Stimulated activated naive CD8-positive, alpha-beta T cell treated with anti-CD3 and anti-CD28 coated beads, Interleukin-15, Interleukin-2, amounts not matched to agents 100 ng/mL and 50 ng/mL, for 24 hours (primary cell): ENCODE results near the gene SRBD1.

ENCODE experiments used
- H3K27ac Mint-ChIP-seq: one replicate; pipeline ENCODE4 v1.8.0; 2021; ENCODE audit warnings: mild to moderate bottlenecking, mixed read lengths
- H3K27me3 Mint-ChIP-seq: one replicate; pipeline ENCODE4 v1.8.0; 2021; ENCODE audit warnings: mixed read lengths
- H3K36me3 Mint-ChIP-seq: one replicate; pipeline ENCODE4 v1.8.0; 2021; ENCODE audit warnings: low read depth, mixed read lengths
- H3K4me1 Mint-ChIP-seq: one replicate; pipeline ENCODE4 v1.8.0; 2021; ENCODE audit warnings: low read depth, mixed read lengths
- H3K4me3 Mint-ChIP-seq: one replicate; pipeline ENCODE4 v1.8.0; 2021; ENCODE audit warnings: mild to moderate bottlenecking, mixed read lengths
- H3K9me3 Mint-ChIP-seq: one replicate; pipeline ENCODE4 v1.8.0; 2021; ENCODE audit warnings: mixed read lengths

The SRBD1 gene

DNA sequence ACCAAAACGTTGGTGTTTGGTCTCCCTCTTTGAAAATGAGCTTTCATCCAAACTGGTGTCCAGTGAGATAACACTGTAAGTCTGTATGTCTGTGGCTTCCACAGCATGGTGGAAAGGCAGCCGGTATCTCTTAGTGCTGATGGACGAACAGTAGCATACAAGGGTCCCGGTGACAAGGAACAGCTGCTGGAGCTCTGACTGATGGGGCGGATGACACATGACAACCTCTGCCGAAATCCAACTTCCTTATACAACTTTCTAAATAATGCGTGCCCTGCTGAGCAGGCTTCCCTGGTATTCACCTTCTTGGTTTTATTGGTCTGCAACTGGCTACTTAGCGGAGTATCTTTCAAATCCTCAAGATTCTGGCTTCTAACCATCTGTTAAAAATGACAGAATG is 216.2 kb downstream of the SRBD1 start:
- Mint-ChIP-seq H3K27me3 (no peaks in the 10 kb centered on the region), H3K36me3 (peaks cover 36% of the 10 kb centered on the region), H3K4me3 (no peak overlapping the region), H3K4me1 (no peaks in the 10 kb centered on the region), H3K27ac (no peak overlapping the region), H3K9me3 (no peaks in the 10 kb centered on the region)

DNA sequence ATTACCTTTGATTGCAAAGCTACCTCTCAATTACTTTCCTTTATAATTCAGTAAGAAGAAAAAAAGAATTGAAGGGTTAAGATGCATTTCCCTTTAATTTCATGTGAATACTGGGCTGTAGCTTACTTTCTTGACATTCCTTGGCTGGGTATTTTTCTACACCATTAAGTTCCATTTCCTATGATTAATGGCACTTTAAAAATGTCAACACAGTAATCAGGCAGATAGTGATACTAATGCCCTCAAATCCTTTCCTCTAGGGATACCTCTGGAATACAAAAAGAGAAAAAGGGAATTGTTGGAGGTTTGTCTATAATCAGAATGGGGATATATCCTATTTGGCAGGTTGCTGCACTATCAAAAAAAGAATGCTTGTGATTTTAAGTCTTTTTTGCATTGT is 216.9 kb downstream of the SRBD1 start:
- Mint-ChIP-seq H3K27ac (no peak overlapping the region), H3K4me1 (no peaks in the 10 kb centered on the region), H3K4me3 (no peak overlapping the region), H3K9me3 (no peaks in the 10 kb centered on the region), H3K36me3 (peaks cover 43% of the 10 kb centered on the region), H3K27me3 (no peaks in the 10 kb centered on the region)

DNA sequence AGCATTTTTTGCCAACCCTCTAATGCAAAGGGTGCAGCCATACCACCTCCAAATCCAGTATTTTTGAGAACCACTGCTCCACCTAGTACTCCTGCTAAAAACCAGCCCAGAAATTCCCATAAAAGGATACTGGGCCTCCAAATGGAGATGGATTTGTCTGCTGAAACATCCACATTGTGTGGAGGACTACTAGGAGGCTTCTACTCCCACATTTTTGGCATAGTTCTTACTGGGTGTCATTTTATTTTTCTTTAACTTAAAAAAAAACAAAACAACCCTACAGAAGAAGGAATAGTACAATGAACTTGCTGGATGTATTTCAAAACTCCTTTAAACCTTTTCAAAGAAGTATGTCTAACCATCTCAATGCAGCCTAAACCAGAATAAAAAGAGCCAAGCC is 219.2 kb downstream of the SRBD1 start:
- no peak overlapping the region for H3K4me3 Mint-ChIP-seq
- peaks cover 60% of the 10 kb centered on the region for H3K36me3 Mint-ChIP-seq
- no peak overlapping the region for H3K27ac Mint-ChIP-seq
- no peaks in the 10 kb centered on the region for H3K9me3 Mint-ChIP-seq
- H3K4me1 Mint-ChIP-seq = no peaks in the 10 kb centered on the region
- no peaks in the 10 kb centered on the region for H3K27me3 Mint-ChIP-seq

DNA sequence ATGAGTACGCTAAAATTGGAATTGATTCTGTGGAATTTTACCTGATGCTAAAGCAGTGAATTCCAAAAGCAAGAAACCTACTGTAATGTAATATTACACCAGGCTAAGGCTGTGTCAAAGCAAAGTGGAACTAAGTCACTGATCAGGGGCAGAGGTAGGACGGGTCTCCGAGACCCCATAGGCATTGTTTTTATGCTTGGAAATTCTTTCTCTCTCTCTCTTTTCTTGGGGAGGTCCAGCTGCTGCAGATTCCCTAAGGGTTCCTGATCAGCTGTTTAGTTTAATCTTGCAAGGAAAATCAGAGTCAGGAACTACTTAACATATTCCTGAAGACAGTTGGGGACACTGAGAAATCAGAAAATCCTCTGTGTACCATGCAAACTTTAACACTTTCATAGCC is 220.2 kb downstream of the SRBD1 start:
- no peak overlapping the region for H3K27ac Mint-ChIP-seq
- H3K36me3 Mint-ChIP-seq = peaks cover 60% of the 10 kb centered on the region
- no peak overlapping the region for H3K4me3 Mint-ChIP-seq
- no peaks in the 10 kb centered on the region for H3K27me3 Mint-ChIP-seq
- H3K4me1 Mint-ChIP-seq = no peaks in the 10 kb centered on the region
- no peaks in the 10 kb centered on the region for H3K9me3 Mint-ChIP-seq

DNA sequence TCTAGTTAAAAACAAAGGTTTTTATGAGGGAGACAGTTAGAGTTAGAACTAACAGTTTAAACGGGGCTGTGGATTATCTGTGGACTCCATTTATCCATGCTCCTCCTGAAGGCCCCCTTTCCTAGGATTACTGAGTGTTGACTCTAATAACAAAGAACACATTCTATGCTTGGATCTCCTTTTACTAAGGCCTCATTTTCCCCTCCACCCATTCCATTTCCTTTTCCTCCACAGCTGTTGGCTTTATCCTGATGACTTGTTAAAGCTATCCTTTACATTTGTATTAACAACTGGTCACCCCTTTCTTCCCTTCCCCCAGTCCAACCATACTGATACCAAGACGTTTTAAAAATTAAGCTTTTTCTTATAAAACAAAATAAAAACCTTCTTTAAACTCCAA is 220.6 kb downstream of the SRBD1 start:
- Mint-ChIP-seq H3K27ac (no peak overlapping the region), H3K9me3 (no peaks in the 10 kb centered on the region), H3K27me3 (no peaks in the 10 kb centered on the region), H3K4me3 (no peak overlapping the region), H3K36me3 (peaks cover 60% of the 10 kb centered on the region), H3K4me1 (no peaks in the 10 kb centered on the region)

DNA sequence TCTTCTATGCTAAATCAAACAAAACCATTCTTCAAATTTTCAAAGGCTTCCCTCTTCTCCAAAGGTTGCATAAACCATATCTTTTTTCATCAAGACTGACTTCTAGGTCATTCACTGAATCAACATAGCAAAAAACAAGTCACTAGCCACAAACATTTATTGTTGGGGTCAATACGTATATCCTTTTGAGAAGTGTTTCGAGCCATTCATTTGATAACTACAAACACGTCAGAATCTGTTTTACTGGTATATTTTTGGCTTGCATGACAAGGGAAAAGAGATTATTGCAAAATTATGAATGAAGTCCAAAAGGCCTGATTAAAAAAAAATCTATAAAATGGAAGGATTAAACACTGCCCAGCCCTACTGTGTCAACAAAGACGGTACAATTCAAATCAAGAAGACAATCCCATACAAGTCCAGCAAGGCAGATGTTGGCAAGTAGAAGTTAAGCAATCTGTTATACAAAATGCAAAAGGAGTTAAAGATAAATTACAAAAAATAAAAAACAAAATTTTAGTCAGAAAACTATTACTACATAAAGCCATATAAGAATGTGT is 222.4 kb downstream of the SRBD1 start:
- H3K4me3 Mint-ChIP-seq = no peak overlapping the region
- no peak overlapping the region for H3K27ac Mint-ChIP-seq
- no peaks in the 10 kb centered on the region for H3K9me3 Mint-ChIP-seq
- no peaks in the 10 kb centered on the region for H3K27me3 Mint-ChIP-seq
- H3K4me1 Mint-ChIP-seq = no peaks in the 10 kb centered on the region
- peaks cover 53% of the 10 kb centered on the region for H3K36me3 Mint-ChIP-seq

DNA sequence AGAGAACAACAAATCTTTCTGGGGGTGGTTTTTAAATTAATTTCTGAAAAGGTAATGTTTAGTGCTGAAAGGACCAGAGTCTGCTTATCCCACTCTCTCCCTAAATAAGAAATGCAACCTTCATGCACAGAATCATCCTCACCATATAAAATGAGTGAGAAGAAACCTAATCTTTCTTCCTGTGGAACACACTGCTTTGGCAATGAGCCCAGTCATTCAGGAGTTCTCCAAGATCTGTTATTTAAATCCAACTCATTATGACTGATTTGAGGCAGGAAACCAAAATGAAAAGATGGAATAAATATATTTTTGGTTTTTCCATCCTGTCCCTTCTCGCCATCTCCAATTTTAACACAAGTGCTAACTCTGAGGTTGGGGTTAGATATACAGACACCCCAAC is 228.3 kb downstream of the SRBD1 start:
- H3K27ac Mint-ChIP-seq = no peak overlapping the region
- no peak overlapping the region for H3K4me3 Mint-ChIP-seq

DNA sequence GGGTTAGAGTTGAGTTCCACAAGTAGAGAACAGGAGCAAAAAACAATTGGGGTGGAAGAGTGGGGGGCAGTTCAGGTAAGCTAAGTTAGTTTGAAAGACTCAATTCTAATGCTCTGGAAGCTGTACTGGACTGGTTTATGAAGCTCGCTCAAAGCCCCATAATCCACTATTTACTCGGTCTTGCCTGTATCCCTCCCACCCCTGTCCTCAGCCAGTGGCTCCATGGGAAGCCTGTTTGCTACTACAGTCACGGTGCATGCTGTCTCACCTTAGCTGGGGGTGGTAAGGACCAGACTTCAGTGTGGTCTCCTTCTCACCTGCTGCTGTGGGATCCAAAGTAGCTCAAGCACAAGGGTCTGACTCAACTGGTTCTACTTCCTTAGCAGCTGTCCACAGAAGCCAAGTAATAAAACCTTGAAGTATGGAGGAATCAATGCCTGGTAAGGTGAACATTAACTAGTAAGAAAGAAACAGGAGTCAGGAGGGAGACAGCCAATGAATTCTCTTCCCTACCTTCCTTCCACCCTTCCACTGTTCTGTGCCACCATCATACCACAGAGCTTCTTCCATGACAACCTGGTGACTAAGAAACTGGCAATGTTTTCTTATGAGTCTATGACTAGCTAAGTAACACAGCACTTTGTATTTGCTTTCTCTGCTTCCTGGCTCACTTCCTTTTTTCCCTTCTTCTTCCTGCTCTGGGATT is 230.8 kb downstream of the SRBD1 start:
- Mint-ChIP-seq H3K9me3 (no peaks in the 10 kb centered on the region), H3K27ac (no peak overlapping the region), H3K4me1 (no peaks in the 10 kb centered on the region), H3K36me3 (no peaks in the 10 kb centered on the region), H3K4me3 (no peak overlapping the region), H3K27me3 (no peaks in the 10 kb centered on the region)

More for the DNA sequence above, 228.3 kb downstream of the SRBD1 start:
- no peaks in the 10 kb centered on the region for H3K27me3 Mint-ChIP-seq
- no peaks in the 10 kb centered on the region for H3K4me1 Mint-ChIP-seq
- no peaks in the 10 kb centered on the region for H3K9me3 Mint-ChIP-seq
- peaks cover 4% of the 10 kb centered on the region for H3K36me3 Mint-ChIP-seq

DNA sequence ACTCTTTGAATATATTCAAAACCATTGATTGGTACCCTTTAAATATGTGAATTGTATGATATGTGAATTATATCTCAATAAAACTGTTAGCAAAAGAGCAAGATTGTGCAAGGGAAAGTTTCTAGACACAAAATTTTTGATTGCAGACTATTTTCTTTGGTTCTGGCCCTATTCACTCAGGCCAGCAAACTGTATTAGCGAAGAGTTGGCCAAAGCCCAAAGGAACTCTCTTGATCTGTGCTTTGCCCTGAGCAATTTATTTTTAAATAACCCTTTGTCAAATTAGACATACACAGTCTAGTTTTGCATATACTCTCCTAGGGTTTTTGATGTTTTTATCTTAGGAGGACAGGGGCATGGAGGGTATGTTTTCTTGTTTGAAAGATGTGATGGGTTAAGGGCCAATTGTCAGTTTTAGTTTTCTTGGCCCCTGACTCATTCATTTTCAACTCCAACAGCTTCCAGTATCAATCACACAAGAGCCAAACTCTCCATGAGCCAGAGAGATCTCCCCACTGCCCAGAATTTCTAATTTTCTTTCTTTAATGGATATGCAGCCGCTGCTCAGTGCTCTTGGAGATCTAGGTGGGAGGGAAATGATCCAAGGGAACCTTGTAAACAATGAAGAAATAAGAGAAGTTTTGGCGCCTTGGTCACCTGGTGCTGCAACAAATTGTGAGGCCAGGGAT is 231.5 kb downstream of the SRBD1 start:
- no peaks in the 10 kb centered on the region for H3K4me1 Mint-ChIP-seq
- H3K36me3 Mint-ChIP-seq = no peaks in the 10 kb centered on the region
- H3K4me3 Mint-ChIP-seq = no peak overlapping the region
- no peak overlapping the region for H3K27ac Mint-ChIP-seq
- H3K27me3 Mint-ChIP-seq = no peaks in the 10 kb centered on the region
- no peaks in the 10 kb centered on the region for H3K9me3 Mint-ChIP-seq

DNA sequence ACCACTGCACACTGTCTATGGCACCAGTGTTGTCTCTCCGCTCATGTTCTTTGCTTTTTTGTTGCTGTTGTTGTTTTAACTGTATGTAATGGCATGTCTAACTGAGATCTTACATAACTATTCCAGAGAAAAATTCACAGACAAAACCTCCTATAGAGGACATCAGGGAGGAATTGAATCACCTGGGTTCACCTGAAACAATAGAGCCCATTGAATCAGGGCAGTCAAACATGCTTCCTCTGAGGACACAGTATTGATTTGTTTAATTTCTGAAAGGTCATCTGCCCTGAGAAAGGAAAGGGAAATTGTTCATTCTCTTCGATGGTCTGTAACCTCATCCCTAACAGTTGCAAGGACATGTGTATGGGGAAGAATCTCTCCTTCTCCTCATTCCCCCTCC is 237.5 kb downstream of the SRBD1 start:
- Mint-ChIP-seq H3K9me3 (no peaks in the 10 kb centered on the region), H3K27ac (no peak overlapping the region), H3K27me3 (no peaks in the 10 kb centered on the region), H3K4me3 (no peak overlapping the region), H3K4me1 (no peaks in the 10 kb centered on the region), H3K36me3 (no peaks in the 10 kb centered on the region)

DNA sequence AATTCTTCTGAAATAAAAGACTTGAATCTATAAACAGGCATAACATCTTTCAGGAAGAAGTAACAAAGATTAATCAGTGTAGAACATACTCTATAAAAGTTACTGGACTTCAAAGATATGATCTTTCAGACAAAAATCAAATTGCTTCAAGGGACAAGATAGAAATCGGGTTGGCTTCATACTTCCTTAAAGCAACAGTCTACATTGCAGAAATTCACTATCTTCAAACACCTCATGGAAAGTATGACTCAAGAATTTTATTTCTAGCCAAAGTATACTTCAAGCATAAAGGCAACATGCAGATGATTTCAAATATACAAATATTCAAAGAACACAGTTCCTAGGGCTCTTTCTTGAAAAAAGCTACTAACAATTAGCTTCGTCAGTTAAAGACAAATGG is 240.7 kb downstream of the SRBD1 start:
- no peak overlapping the region for H3K4me3 Mint-ChIP-seq

DNA sequence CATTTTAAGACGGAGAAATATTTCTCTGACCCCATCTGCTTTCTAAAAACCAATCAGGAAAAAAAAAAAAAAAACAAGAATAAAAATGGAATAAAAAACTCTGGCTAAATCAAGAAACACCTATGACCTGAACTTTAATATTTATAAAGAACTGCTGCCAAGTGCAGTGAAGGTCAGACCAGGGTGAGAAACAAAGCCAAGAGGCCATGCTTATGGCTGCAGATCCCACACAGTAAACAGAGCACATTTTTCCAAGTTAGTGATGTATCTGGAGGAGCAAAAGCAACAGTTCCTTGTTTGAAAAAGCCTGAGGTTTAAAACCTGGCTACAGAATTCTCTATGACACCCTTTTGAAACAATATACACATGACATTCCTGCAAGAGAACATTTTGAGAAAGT is 242.3 kb downstream of the SRBD1 start:
- H3K9me3 Mint-ChIP-seq = no peaks in the 10 kb centered on the region
- H3K36me3 Mint-ChIP-seq = no peaks in the 10 kb centered on the region
- peaks cover 6% of the 10 kb centered on the region for H3K27me3 Mint-ChIP-seq
- no peaks in the 10 kb centered on the region for H3K4me1 Mint-ChIP-seq
- H3K4me3 Mint-ChIP-seq = no peak overlapping the region
- no peak overlapping the region for H3K27ac Mint-ChIP-seq

More for the DNA sequence above, 240.7 kb downstream of the SRBD1 start:
- no peaks in the 10 kb centered on the region for H3K4me1 Mint-ChIP-seq
- H3K36me3 Mint-ChIP-seq = no peaks in the 10 kb centered on the region
- H3K9me3 Mint-ChIP-seq = no peaks in the 10 kb centered on the region
- H3K27me3 Mint-ChIP-seq = peaks cover 6% of the 10 kb centered on the region
- H3K27ac Mint-ChIP-seq = no peak overlapping the region

DNA sequence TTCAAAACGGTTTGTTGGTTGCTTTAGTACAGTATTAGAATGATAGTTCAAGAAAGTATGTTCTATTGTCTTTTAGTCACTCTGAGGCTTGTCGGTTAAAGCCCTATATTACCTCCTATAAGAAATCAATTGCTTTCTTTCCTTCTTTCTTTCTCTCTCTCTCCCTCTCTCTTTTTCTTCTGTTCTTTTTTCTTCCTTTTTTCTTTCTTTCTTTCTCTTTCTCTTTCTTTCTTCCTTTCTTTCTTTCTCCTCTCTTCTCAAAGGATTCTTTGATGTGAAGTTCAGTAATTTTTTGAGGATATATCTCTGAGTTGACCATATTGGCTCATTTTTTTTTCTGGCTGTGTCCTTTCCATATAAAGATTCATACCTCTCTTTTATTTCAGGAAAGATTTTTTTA is 249.4 kb downstream of the SRBD1 start:
- Mint-ChIP-seq H3K4me3 (no peak overlapping the region), H3K27ac (no peak overlapping the region), H3K4me1 (no peaks in the 10 kb centered on the region), H3K9me3 (no peaks in the 10 kb centered on the region), H3K36me3 (no peaks in the 10 kb centered on the region), H3K27me3 (no peaks in the 10 kb centered on the region)

DNA sequence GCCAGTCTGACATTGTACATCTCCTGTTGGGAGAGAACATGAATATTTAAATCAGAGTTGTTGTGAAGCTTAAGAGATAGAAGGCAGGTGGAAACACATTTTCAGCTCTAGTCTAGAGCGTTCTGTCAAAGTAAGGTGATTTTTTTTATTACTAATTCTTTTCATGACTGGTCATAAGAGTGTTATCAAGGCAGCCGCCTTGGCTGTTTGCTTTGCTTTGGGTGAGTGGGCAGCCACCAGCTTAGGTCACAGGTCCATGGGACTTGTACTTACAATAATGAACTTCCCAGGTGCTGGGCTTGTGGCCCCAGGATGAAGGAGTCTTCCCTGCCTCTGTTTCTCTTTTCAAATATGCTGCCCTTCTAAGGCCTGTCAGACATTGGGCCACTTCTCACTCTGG is 256.3 kb downstream of the SRBD1 start:
- Mint-ChIP-seq H3K27me3 (no peaks in the 10 kb centered on the region), H3K4me1 (no peaks in the 10 kb centered on the region), H3K4me3 (no peak overlapping the region), H3K9me3 (no peaks in the 10 kb centered on the region), H3K36me3 (no peaks in the 10 kb centered on the region), H3K27ac (no peak overlapping the region)

DNA sequence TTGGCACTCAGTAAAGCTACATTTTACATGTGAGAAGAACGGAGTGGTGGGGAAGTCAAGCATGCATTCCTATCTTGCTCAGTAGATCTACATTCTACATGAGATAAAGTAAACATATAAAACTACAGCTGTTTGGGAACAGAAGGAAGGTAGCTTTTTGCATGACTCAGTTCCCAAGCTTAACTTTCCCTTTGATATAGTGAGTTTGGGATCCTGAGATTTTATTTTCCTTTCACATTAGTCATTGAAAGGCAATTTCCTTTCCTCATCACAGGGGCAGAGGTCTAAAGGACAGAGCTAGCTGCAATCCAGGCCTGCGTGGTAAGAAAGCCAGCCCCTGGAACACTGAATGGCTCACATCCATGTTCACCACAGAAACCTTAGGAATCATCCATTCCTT is 257.2 kb downstream of the SRBD1 start:
- Mint-ChIP-seq H3K4me1 (no peaks in the 10 kb centered on the region), H3K4me3 (no peak overlapping the region), H3K36me3 (no peaks in the 10 kb centered on the region), H3K27ac (no peak overlapping the region), H3K27me3 (no peaks in the 10 kb centered on the region), H3K9me3 (no peaks in the 10 kb centered on the region)

DNA sequence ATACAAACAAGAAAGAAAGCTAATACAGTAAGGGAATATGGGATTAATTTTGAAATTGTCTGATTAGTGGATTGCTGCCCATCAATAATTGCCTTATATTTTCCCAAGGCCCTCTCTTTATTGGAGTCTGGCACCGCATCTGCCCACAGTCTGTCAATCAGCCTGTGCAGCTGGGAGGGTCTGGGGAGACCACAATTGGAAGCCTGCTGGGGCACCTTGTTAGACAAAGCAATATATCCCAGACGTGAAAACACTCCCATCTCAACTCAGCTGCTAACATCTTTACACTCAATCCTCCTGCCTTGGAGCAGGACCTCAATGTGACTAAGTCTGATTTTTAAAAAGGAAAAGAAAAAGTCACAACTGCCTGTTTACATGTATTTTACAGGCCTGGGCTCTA is 258.6 kb downstream of the SRBD1 start:
- H3K4me1 Mint-ChIP-seq = no peaks in the 10 kb centered on the region
- no peak overlapping the region for H3K27ac Mint-ChIP-seq
- no peaks in the 10 kb centered on the region for H3K27me3 Mint-ChIP-seq
- no peaks in the 10 kb centered on the region for H3K36me3 Mint-ChIP-seq
- no peaks in the 10 kb centered on the region for H3K9me3 Mint-ChIP-seq
- H3K4me3 Mint-ChIP-seq = no peak overlapping the region
